ENCODE results near the gene LETMD1. TPM values are rescaled to one million over a fixed set of nuclear protein-coding genes. Genes with fewer than 3 reads are reported as not detected.
"Not testable (repeated sequence)": the region's sequence is repeated elsewhere in the genome, so short reads cannot be mapped to it uniquely, and the experiment has no call there.

Gene LETMD1
- total RNA-seq, 1 donor, result 23.7 TPM

- H3K4me3 ChIP-seq (ENCODE audit: low read depth, low read length), result no peak overlapping the region
- no peak for DNase-seq (ENCODE audit: low read depth)
- TF ChIP-seq CTCF (IDR thresholded peaks at IDR 0.05; ENCODE audit: insufficient read depth, low read depth, low read length), result no peak
Observed at GRCh38 chr12:51071663-51072062, 23.5 kb downstream of the LETMD1 start.

- H3K4me3 ChIP-seq (ENCODE audit: low read depth, low read length), result no peak overlapping the region
- DNase-seq (ENCODE audit: low read depth), result no peak
- TF ChIP-seq CTCF (IDR thresholded peaks at IDR 0.05; ENCODE audit: insufficient read depth, low read depth, low read length), result no peak
Observed at GRCh38 chr12:51075390-51075789, 27.3 kb downstream of the LETMD1 start.

GRCh38 chr12:51076236-51076930, 28.3 kb downstream of the LETMD1 start:
- TF ChIP-seq CTCF (IDR thresholded peaks at IDR 0.05; ENCODE audit: insufficient read depth, low read depth, low read length), result no peak
- no peak overlapping the region for H3K4me3 ChIP-seq (ENCODE audit: low read depth, low read length)
- no peak for DNase-seq (ENCODE audit: low read depth)

- no peak for TF ChIP-seq CTCF (IDR thresholded peaks at IDR 0.05; ENCODE audit: insufficient read depth, low read depth, low read length)
- DNase-seq (ENCODE audit: low read depth), result peak; percentile 42
- no peak overlapping the region for H3K4me3 ChIP-seq (ENCODE audit: low read depth, low read length)
Observed at GRCh38 chr12:51077930-51078329, 29.8 kb downstream of the LETMD1 start.

GRCh38 chr12:51078346-51078745, 30.2 kb downstream of the LETMD1 start:
- H3K4me3 ChIP-seq (ENCODE audit: low read depth, low read length); DNase-seq (ENCODE audit: low read depth): not testable (repeated sequence)

- not testable (repeated sequence) for DNase-seq (ENCODE audit: low read depth); H3K4me3 ChIP-seq (ENCODE audit: low read depth, low read length)
Observed at GRCh38 chr12:51078866-51079265, 30.7 kb downstream of the LETMD1 start.

- no peak overlapping the region for H3K4me3 ChIP-seq (ENCODE audit: low read depth, low read length)
- DNase-seq (ENCODE audit: low read depth), result no peak
- TF ChIP-seq CTCF (IDR thresholded peaks at IDR 0.05; ENCODE audit: insufficient read depth, low read depth, low read length), result no peak
Observed at GRCh38 chr12:51080136-51080535, 32.0 kb downstream of the LETMD1 start.

- no peak for DNase-seq (ENCODE audit: low read depth)
- no peak overlapping the region for H3K4me3 ChIP-seq (ENCODE audit: low read depth, low read length)
- no peak for TF ChIP-seq CTCF (IDR thresholded peaks at IDR 0.05; ENCODE audit: insufficient read depth, low read depth, low read length)
Observed at GRCh38 chr12:51081421-51081820, 33.3 kb downstream of the LETMD1 start.
